Neutrophil (primary cell): Measurements from ENCODE around the gene BAZ2A.

Experiments used
- H3K27ac ChIP-seq: fragments of 200-600 bp; sonication (generic); 2 replicates; pipeline ENCODE4 v1.5.1; 2016; ENCODE audit warnings: mild to moderate bottlenecking, moderate library complexity
- H3K27me3 ChIP-seq: fragments of 200-600 bp; sonication (generic); 2 replicates; pipeline ENCODE4 v1.6.0; 2016; ENCODE audit warnings: mild to moderate bottlenecking
- H3K36me3 ChIP-seq: fragments of 200-600 bp; sonication (generic); 2 replicates; pipeline ENCODE4 v1.5.1; 2017
- H3K4me1 ChIP-seq, 2 experiments: fragments of 200-600 bp in 1 of 2; sonication (generic) in 1 of 2; 1 replicate in 1 of 2; 2 replicates in 1 of 2; pipeline versions ENCODE4 v1.5.1 to v1.6.1; 2013 to 2016; ENCODE audit warnings: low read depth in 1 of 2, low read length in 1 of 2, mild to moderate bottlenecking in 1 of 2, moderate library complexity in 1 of 2; ENCODE audit not compliant: control insufficient read depth in 1 of 2, insufficient read depth in 1 of 2
- H3K4me3 ChIP-seq, 2 experiments: fragments of 200-600 bp in 1 of 2; sonication (generic) in 1 of 2; 1 replicate in 1 of 2; 2 replicates in 1 of 2; pipeline ENCODE4 v1.5.1; 2013 to 2016; ENCODE audit warnings: low read depth in 1 of 2, low read length in 1 of 2, mild to moderate bottlenecking in 1 of 2, moderate library complexity in 1 of 2
- H3K9me3 ChIP-seq: fragments of 200-600 bp; sonication (generic); 2 replicates; pipeline ENCODE4 v1.5.1; 2016
- CTCF ChIP-seq: fragments of 200-600 bp; sonication (generic); IDR thresholded peaks from 2 replicates; pipeline ENCODE4 v1.5.1; 2016; ENCODE audit warnings: antibody characterized with exemption

BAZ2A gene

GRCh38 chr12:56599797-56600196 lies 30.3 kb downstream of the BAZ2A start:
- TF ChIP-seq CTCF, result no peak
- Histone ChIP-seq H3K4me1 (no peaks in the 10 kb centered on the region), H3K27me3 (no peaks in the 10 kb centered on the region), H3K9me3 (no peaks in the 10 kb centered on the region), H3K36me3 (peaks cover 99% of the 10 kb centered on the region), H3K27ac (no peak overlapping the region), H3K4me3 (no peak overlapping the region)

GRCh38 chr12:56599041-56599440 lies 31.1 kb downstream of the BAZ2A start:
- Histone ChIP-seq H3K27me3 (no peaks in the 10 kb centered on the region), H3K27ac (no peak overlapping the region), H3K4me3 (no peak overlapping the region), H3K36me3 (peaks cover 93% of the 10 kb centered on the region), H3K9me3 (no peaks in the 10 kb centered on the region), H3K4me1 (no peaks in the 10 kb centered on the region)
- no peak for TF ChIP-seq CTCF

- Histone ChIP-seq H3K4me3 (no peak overlapping the region), H3K9me3 (no peaks in the 10 kb centered on the region), H3K27ac (peak overlapping the region; percentile 13), H3K4me1 (no peaks in the 10 kb centered on the region), H3K36me3 (peaks cover 76% of the 10 kb centered on the region), H3K27me3 (no peaks in the 10 kb centered on the region)
- TF ChIP-seq CTCF, result no peak
These were observed 33.3 kb downstream of the BAZ2A start for GRCh38 chr12:56596815-56597214.

- peaks cover 49% of the 10 kb centered on the region for H3K36me3 ChIP-seq
- no peak overlapping the region for H3K4me3 ChIP-seq
- no peaks in the 10 kb centered on the region for H3K4me1 ChIP-seq
- peak; percentile 53 for TF ChIP-seq CTCF
- no peak overlapping the region for H3K27ac ChIP-seq
- no peaks in the 10 kb centered on the region for H3K27me3 ChIP-seq
- H3K9me3 ChIP-seq, result no peaks in the 10 kb centered on the region
These were observed 36.1 kb downstream of the BAZ2A start for GRCh38 chr12:56593909-56594621.

- no peak for TF ChIP-seq CTCF
- H3K4me1 ChIP-seq, result no peaks in the 10 kb centered on the region
- H3K27me3 ChIP-seq, result no peaks in the 10 kb centered on the region
- no peak overlapping the region for H3K27ac ChIP-seq
- H3K36me3 ChIP-seq, result peaks cover 28% of the 10 kb centered on the region
- no peaks in the 10 kb centered on the region for H3K9me3 ChIP-seq
- H3K4me3 ChIP-seq, result no peak overlapping the region
These were observed 38.2 kb downstream of the BAZ2A start for GRCh38 chr12:56591961-56592360.
